PC-9 (cell line): ENCODE results near the gene MACC1. TPM values are rescaled to one million over a fixed set of nuclear protein-coding genes. Genes with fewer than 3 reads are reported as not detected.
"Not testable (repeated sequence)": the region's sequence is repeated elsewhere in the genome, so short reads cannot be mapped to it uniquely, and the experiment has no call there.

Source experiments
- BruUV-seq: library from RNA; stranded (reverse); fragments of 400-500 nt; replicated peaks from 2 replicates; lab custom pipeline; 2021; lab: Mats Ljungman, UMichigan
- CTCF ChIA-PET: fragments of 300-600 bp; sonication (Branson Sonifier 250); formaldehyde crosslinking; loops from one replicate; lab custom pipeline; 2022; ENCODE audit warnings: antibody characterized with exemption; lab: Charles Lee
- POLR2A ChIA-PET: fragments of 300-600 bp; sonication (Branson Sonifier 250); formaldehyde crosslinking; loops from one replicate; lab custom pipeline; 2022; ENCODE audit warnings: antibody characterized with exemption; ENCODE audit not compliant: unreplicated experiment; lab: Charles Lee
- DNase-seq, 2 experiments: peaks; one replicate each; pipeline versions ENCODE4 v3.0.0 to v3.0.0-alpha.2; 2015 to 2022; ENCODE audit warnings: mixed read lengths in 1 of 2
- H2AFZ ChIP-seq: fragments of 200-600 bp; sonication (generic); 2 replicates; pipeline ENCODE4 v1.8.1; 2017; ENCODE audit warnings: antibody characterized with exemption
- H3F3A ChIP-seq: fragments of 200-600 bp; sonication (generic); 2 replicates; pipeline ENCODE4 v1.8.1; 2017; ENCODE audit warnings: antibody characterized with exemption, mild to moderate bottlenecking, low read depth; ENCODE audit not compliant: insufficient read depth
- H3K27ac ChIP-seq: fragments of 200-600 bp; sonication (generic); 2 replicates; pipeline ENCODE4 v1.6.1; 2016; ENCODE audit warnings: mixed run types
- H3K27me3 ChIP-seq: fragments of 200-600 bp; sonication (generic); 2 replicates; pipeline ENCODE4 v1.6.1; 2016; ENCODE audit warnings: low read depth, mixed run types; ENCODE audit not compliant: insufficient read depth
- H3K36me3 ChIP-seq: fragments of 200-600 bp; sonication (generic); 2 replicates; pipeline ENCODE4 v1.6.1; 2016; ENCODE audit warnings: low read depth, mixed run types
- H3K4me1 ChIP-seq: fragments of 200-600 bp; sonication (generic); replicated peaks from 2 replicates; pipeline ENCODE4 v1.6.1; 2016; ENCODE audit warnings: mixed run types; ENCODE audit not compliant: insufficient read depth
- H3K4me2 ChIP-seq: fragments of 200-600 bp; sonication (generic); 2 replicates; pipeline ENCODE4 v1.6.1; 2017; ENCODE audit warnings: mixed run types
- H3K4me3 ChIP-seq: fragments of 200-600 bp; sonication (generic); 2 replicates; pipeline ENCODE4 v1.6.1; 2016; ENCODE audit warnings: mixed run types
- H3K79me2 ChIP-seq: fragments of 200-600 bp; sonication (generic); 2 replicates; pipeline ENCODE4 v1.6.1; 2017; ENCODE audit warnings: low read depth, mixed run types
- H3K9me2 ChIP-seq: fragments of 200-600 bp; sonication (generic); 2 replicates; pipeline ENCODE4 v1.8.1; 2017; ENCODE audit warnings: mild to moderate bottlenecking; ENCODE audit not compliant: insufficient read depth
- H3K9me3 ChIP-seq: fragments of 200-600 bp; sonication (generic); 2 replicates; pipeline ENCODE4 v1.8.1; 2016; ENCODE audit warnings: low read depth; ENCODE audit not compliant: insufficient read depth
- H4K20me1 ChIP-seq: fragments of 200-600 bp; sonication (generic); 2 replicates; pipeline ENCODE4 v1.8.1; 2017; ENCODE audit not compliant: insufficient read depth
- CTCF ChIP-seq: fragments of 200-600 bp; sonication (generic); conservative IDR thresholded peaks from 2 replicates; pipeline ENCODE4 v1.6.1; 2017; ENCODE audit warnings: mixed run types, antibody characterized with exemption, mild to moderate bottlenecking, moderate library complexity
- EZH2 ChIP-seq: fragments of 200-600 bp; sonication (generic); IDR thresholded peaks from 2 replicates; pipeline ENCODE4 v1.8.0; 2017; ENCODE audit warnings: antibody characterized with exemption, low read depth
- intact Hi-C: fragments of 100-400 bp; cut with micrococcal nuclease; formaldehyde crosslinking; loops from one replicate; pipeline ENCODE4 v1.10.0; 2022; ENCODE audit not compliant: unreplicated experiment
- total RNA-seq: library from RNA; stranded (reverse); gene quantifications from 2 replicates; pipeline ENCODE4 v1.2.3, GENCODE V29; 2021

The MACC1 gene
- total RNA-seq, 1 experiment from 2014 or later: 50.8 TPM

DNA sequence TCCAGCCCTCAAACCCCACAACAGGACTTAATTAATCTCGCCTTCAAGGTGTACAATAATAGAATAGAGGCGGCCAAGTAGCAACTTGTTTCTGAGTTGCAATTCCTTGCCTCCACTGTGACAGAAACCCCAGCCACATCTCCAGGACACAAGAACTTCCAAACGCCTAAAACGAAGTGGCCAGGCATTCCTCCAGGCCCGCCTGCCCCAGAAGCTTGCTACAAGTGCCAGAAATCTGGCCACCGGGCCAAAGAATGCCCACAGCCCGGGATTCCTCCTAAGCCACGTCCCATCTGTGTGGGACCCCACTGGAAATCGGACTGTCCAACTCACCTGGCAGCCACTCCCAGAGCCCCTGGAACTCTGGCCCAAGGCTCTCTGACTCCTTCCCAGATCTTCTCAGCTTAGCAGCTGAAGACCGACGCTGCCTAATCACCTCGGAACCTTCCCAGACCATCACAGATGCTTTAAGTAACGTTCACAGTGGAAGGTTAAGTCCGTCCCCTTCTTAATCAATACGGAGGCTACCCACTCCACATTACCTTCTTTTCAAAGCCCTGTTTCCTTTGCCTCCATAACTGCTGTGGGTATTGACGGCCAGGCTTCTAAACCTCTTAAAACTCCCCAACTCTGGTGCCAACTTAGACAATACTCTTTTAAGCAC, 94.4 kb downstream of the MACC1 start:
- H3K9me3 ChIP-seq, H3F3A ChIP-seq, CTCF ChIA-PET, H3K4me3 ChIP-seq, DNase-seq, H3K36me3 ChIP-seq, H3K4me2 ChIP-seq, intact Hi-C loops, BruUV-seq, H3K4me1 ChIP-seq, H3K27ac ChIP-seq, H4K20me1 ChIP-seq, POLR2A ChIA-PET, H3K27me3 ChIP-seq, H3K9me2 ChIP-seq, H2AFZ ChIP-seq, H3K79me2 ChIP-seq: not testable (repeated sequence)

DNA sequence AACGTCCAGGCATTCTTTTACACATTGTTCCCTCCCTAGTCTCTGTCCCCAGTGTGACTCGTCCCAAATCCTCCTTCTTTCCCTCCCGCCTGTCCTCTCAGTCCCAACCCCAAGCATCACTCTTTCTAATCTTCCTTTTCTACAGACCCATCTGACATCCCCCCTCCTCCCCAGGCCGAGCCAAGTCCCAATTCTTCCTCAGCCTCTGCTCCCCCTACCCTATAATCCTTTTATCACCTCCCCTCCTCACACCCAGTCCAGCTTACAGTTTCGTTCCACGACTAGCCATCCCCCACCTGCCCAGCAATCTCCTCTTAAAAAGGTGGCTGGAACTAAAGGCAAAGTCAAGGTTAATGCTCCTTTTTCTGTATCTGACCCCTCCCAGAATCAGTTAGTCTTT, 95.1 kb downstream of the MACC1 start:
- no TSS peak for BruUV-seq
- POLR2A ChIA-PET: no interaction called here
- Histone ChIP-seq H2AFZ (no peak overlapping the region), H3K27me3 (no peaks in the 10 kb centered on the region), H3K9me3 (no peaks in the 10 kb centered on the region; the same call in 1 of the 2 replicates), H4K20me1 (no peaks in the 10 kb centered on the region), H3F3A (no peaks in the 10 kb centered on the region), H3K9me2 (no peaks in the 10 kb centered on the region), H3K36me3 (no peaks in the 10 kb centered on the region), H3K79me2 (no peaks in the 10 kb centered on the region), H3K27ac (no peak overlapping the region), H3K4me2 (no peak overlapping the region), H3K4me1 (no peaks in the 10 kb centered on the region), H3K4me3 (no peak overlapping the region)
- intact Hi-C loops: no loop called here
- DNase-seq: no peak
- CTCF ChIA-PET: no interaction called here
- TF ChIP-seq EZH2 (no peak), CTCF (no peak)

DNA sequence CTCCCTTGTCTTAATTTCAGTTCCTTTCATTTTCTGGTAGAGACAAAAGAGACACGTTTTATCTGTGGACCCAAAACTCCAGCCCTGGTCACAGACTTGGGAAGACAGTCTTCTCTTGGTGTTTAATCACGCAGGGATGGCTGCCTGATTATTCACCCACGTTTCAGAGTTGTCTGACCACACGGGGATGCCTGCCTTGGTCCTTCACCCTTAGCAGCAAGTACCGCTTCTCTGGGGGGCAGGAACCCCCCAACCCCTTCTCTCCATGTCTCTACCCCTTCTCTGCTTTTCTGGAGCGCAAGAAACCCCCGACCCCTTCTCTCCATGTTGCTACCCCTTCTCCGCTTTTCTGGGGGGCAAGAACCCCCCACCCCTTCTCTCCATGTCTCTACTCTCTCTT, 95.8 kb downstream of the MACC1 start:
- H3K27me3 ChIP-seq: no peaks in the 10 kb centered on the region
- no peaks in the 10 kb centered on the region for H3K79me2 ChIP-seq
- H3K9me2 ChIP-seq: no peaks in the 10 kb centered on the region
- no peak overlapping the region for H2AFZ ChIP-seq
- no peak overlapping the region for H3K27ac ChIP-seq
- ChIA-PET POLR2A (no interaction called here), CTCF (no interaction called here)
- no peak overlapping the region for H3K4me2 ChIP-seq
- no TSS peak for BruUV-seq
- TF ChIP-seq EZH2: no peak
- TF ChIP-seq CTCF: no peak
- no peak for DNase-seq
- no peaks in the 10 kb centered on the region for H3K4me1 ChIP-seq
- H3K36me3 ChIP-seq: no peaks in the 10 kb centered on the region
- H3K9me3 ChIP-seq: no peaks in the 10 kb centered on the region; the same call in 1 of the 2 replicates
- no peak overlapping the region for H3K4me3 ChIP-seq
- H3F3A ChIP-seq: no peaks in the 10 kb centered on the region
- H4K20me1 ChIP-seq: no peaks in the 10 kb centered on the region
- intact Hi-C loops: no loop called here

GRCh38 chr7:20120611-20121168, 96.5 kb downstream of the MACC1 start:
- H4K20me1 ChIP-seq, H3K4me2 ChIP-seq, H3K27ac ChIP-seq, H3K36me3 ChIP-seq, H3K4me3 ChIP-seq, POLR2A ChIA-PET, H3K79me2 ChIP-seq, BruUV-seq, DNase-seq, H3K9me3 ChIP-seq, H3K9me2 ChIP-seq, H2AFZ ChIP-seq, H3K4me1 ChIP-seq, H3K27me3 ChIP-seq, CTCF ChIA-PET, H3F3A ChIP-seq, intact Hi-C loops: not testable (repeated sequence)
